ENCODE measurements around the gene DCP2.

Gene DCP2

GRCh38 chr5:112976432-112977309, at the start of gene DCP2 (continued):
- TF ChIP-seq PRDM4 (tag by site-specific recombination; IDR thresholded peaks at IDR 0.05) (peak; percentile 98), ZXDB (tag by site-specific recombination; IDR thresholded peaks at IDR 0.05) (peak; percentile 65), ZNF335 (tag by site-specific recombination; conservative IDR thresholded peaks at IDR 0.05) (peak; percentile 99), SCRT2 (tag by site-specific recombination; IDR thresholded peaks at IDR 0.05) (no peak), PBX3 (CRISPR knock-in tag; IDR thresholded peaks at IDR 0.05) (no peak; the same call in 1 of the 2 replicates), ZNF274 (IDR thresholded peaks at IDR 0.05; ENCODE audit: low read length) (no peak), ZNF274 (tag by site-specific recombination; IDR thresholded peaks at IDR 0.05; ENCODE audit: borderline replicate concordance) (no peak), ZNF398 (tag by site-specific recombination; IDR thresholded peaks at IDR 0.05) (peak; percentile 72), ZNF677 (tag by site-specific recombination; IDR thresholded peaks at IDR 0.05) (no peak), ZNF518A (tag by site-specific recombination; conservative IDR thresholded peaks at IDR 0.05; ENCODE audit: low read depth) (no peak; the same call in none of the 2 replicates), SETDB1 (IDR thresholded peaks at IDR 0.05; ENCODE audit: insufficient read length, low read length) (peak; percentile 83), HIC1 (tag by site-specific recombination; IDR thresholded peaks at IDR 0.05) (no peak), BCL11B (tag by site-specific recombination; IDR thresholded peaks at IDR 0.05; ENCODE audit: low read depth) (0 out of 2 replicates have a peak, but pooled peaks have one; percentile 37), ZNF701 (tag by site-specific recombination; IDR thresholded peaks at IDR 0.05) (no peak), ZNF114 (tag by site-specific recombination; IDR thresholded peaks at IDR 0.05) (no peak), ZNF596 (tag by site-specific recombination; IDR thresholded peaks at IDR 0.05) (0 out of 2 replicates have a peak, but pooled peaks have one; percentile 51), ZFHX2 (tag by site-specific recombination; conservative IDR thresholded peaks at IDR 0.05) (peak; percentile 81), ZNF558 (tag by site-specific recombination; IDR thresholded peaks at IDR 0.05) (no peak), ATF2 (tag by site-specific recombination; IDR thresholded peaks at IDR 0.05; ENCODE audit: low read depth) (0 out of 2 replicates have a peak, but pooled peaks have one; percentile 13), KLF10 (tag by site-specific recombination; IDR thresholded peaks at IDR 0.05) (0 out of 2 replicates have a peak, but pooled peaks have one; percentile 41), ZNF132 (tag by site-specific recombination; IDR thresholded peaks at IDR 0.05; ENCODE audit: borderline replicate concordance) (no peak)

Measured in HEK293 (cell line).